MCF 10A (cell line): Measurements from ENCODE around the gene PPP1R1C. TPM values are rescaled to one million over a fixed set of nuclear protein-coding genes. Genes with fewer than 3 reads are reported as not detected.
"Not testable (repeated sequence)": the region's sequence is repeated elsewhere in the genome, so short reads cannot be mapped to it uniquely, and the experiment has no call there.

Experiments used
- BruUV-seq: library from RNA; stranded (reverse); fragments of 400-500 nt; replicated peaks from 2 replicates; lab custom pipeline; 2021; lab: Mats Ljungman, UMichigan
- CTCF ChIA-PET: fragments of 300-600 bp; sonication (Branson Sonifier 250); formaldehyde crosslinking; extraction: SDS; loops from one replicate; lab custom pipeline; 2021; ENCODE audit warnings: antibody characterized with exemption, inconsistent platforms; lab: Yijun Ruan, JAX
- POLR2A ChIA-PET: fragments of 300-600, 350-650 bp; sonication (Branson Sonifier 250); formaldehyde crosslinking; extraction: SDS; loops from one replicate; lab custom pipeline; 2020; ENCODE audit warnings: antibody characterized with exemption, inconsistent platforms; lab: Yijun Ruan, JAX
- DNase-seq: peaks from one replicate; pipeline ENCODE4 v3.0.0-alpha.2; 2018; ENCODE audit not compliant: unreplicated experiment
- H3K27ac Mint-ChIP-seq: one replicate; pipeline ENCODE4 v1.8.0; 2022; ENCODE audit warnings: mild to moderate bottlenecking, low read depth, mixed read lengths; ENCODE audit not compliant: unreplicated experiment
- H3K27me3 Mint-ChIP-seq: one replicate; pipeline ENCODE4 v1.8.0; 2022; ENCODE audit warnings: mixed read lengths; ENCODE audit not compliant: insufficient read depth, unreplicated experiment
- H3K36me3 Mint-ChIP-seq: one replicate; pipeline ENCODE4 v1.8.0; 2022; ENCODE audit warnings: mild to moderate bottlenecking, moderate library complexity, mixed read lengths; ENCODE audit not compliant: insufficient read depth, unreplicated experiment
- H3K4me1 Mint-ChIP-seq: one replicate; pipeline ENCODE4 v1.8.0; 2022; ENCODE audit warnings: mixed read lengths; ENCODE audit not compliant: insufficient read depth, unreplicated experiment
- H3K4me3 Mint-ChIP-seq: one replicate; pipeline ENCODE4 v1.8.0; 2022; ENCODE audit warnings: mild to moderate bottlenecking, moderate library complexity, mixed read lengths; ENCODE audit not compliant: unreplicated experiment
- H3K9me3 Mint-ChIP-seq: one replicate; pipeline ENCODE4 v1.8.0; 2022; ENCODE audit warnings: mixed read lengths; ENCODE audit not compliant: unreplicated experiment
- CTCF ChIP-seq: fragments of 200-600 bp; IDR thresholded peaks from one replicate; pipeline ENCODE4 v1.8.0; 2022; ENCODE audit warnings: antibody characterized with exemption, mild to moderate bottlenecking; ENCODE audit not compliant: unreplicated experiment
- intact Hi-C: fragments of 100-400 bp; cut with micrococcal nuclease; formaldehyde crosslinking; loops from 2 replicates; pipeline ENCODE4 v1.14.1; 2022
- total RNA-seq: library from RNA; stranded (reverse); gene quantifications from 2 replicates; pipeline ENCODE4 v1.2.3, GENCODE V29; 2022

PPP1R1C gene
- total RNA-seq, 1 experiment from 2014 or later = not detected

- intact Hi-C loops = no loop called here
- CTCF ChIA-PET = interaction anchor here (0.7 kb wide), 2 partner anchors 55 to 98 kb away, joined by 3 to 4 read pairs; no protein-coding TSS in a partner anchor
- BruUV-seq = no TSS peak
- DNase-seq = no peak
- Mint-ChIP-seq H3K36me3 (no peaks in the 10 kb centered on the region), H3K9me3 (no peaks in the 10 kb centered on the region), H3K4me1 (peaks cover 22% of the 10 kb centered on the region), H3K4me3 (no peak overlapping the region), H3K27me3 (no peaks in the 10 kb centered on the region), H3K27ac (no peak overlapping the region)
- TF ChIP-seq CTCF = no peak
- POLR2A ChIA-PET = interaction anchor here (1.1 kb wide), 1 partner anchor 10 kb away, joined by 3 read pairs; no protein-coding TSS in a partner anchor
Measured at GRCh38 chr2:182020286-182021070, 34.8 kb downstream of the PPP1R1C start.

GRCh38 chr2:182023235-182023634 is 37.6 kb downstream of the PPP1R1C start:
- ChIA-PET POLR2A (no interaction called here), CTCF (no interaction called here)
- no peaks in the 10 kb centered on the region for H3K9me3 Mint-ChIP-seq
- no peak overlapping the region for H3K4me3 Mint-ChIP-seq
- no peaks in the 10 kb centered on the region for H3K27me3 Mint-ChIP-seq
- intact Hi-C loops = no loop called here
- H3K4me1 Mint-ChIP-seq = peaks cover 15% of the 10 kb centered on the region
- H3K27ac Mint-ChIP-seq = no peak overlapping the region
- BruUV-seq = no TSS peak
- no peak for TF ChIP-seq CTCF
- DNase-seq = no peak
- H3K36me3 Mint-ChIP-seq = no peaks in the 10 kb centered on the region

GRCh38 chr2:182030875-182031274 is 45.2 kb downstream of the PPP1R1C start:
- H3K27me3 Mint-ChIP-seq, BruUV-seq, H3K27ac Mint-ChIP-seq, H3K36me3 Mint-ChIP-seq, H3K9me3 Mint-ChIP-seq, DNase-seq, intact Hi-C loops, H3K4me1 Mint-ChIP-seq, CTCF ChIA-PET, H3K4me3 Mint-ChIP-seq: not testable (repeated sequence)
- POLR2A ChIA-PET = interaction anchor here (0.7 kb wide), 1 partner anchor 388 kb away, joined by 3 read pairs; no protein-coding TSS in a partner anchor

DNA sequence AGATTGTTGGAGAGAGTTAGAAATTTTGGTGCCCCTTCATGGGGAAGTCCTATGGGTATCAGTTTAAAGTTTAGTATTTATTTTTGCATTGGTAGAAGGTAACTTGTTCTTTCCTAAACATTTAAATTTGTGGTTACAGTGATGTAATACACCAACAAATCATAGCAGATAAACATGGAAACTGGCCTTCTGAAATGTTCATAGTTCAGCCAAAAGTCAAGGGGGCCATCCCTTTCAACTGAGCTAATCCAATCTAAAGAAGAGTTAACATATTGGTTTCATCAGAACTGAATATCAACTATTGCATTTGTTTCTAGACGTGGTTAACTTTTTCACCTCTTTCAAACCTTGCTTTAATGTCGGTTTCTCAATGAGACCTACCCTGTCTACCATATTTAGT is 46.3 kb downstream of the PPP1R1C start:
- no peaks in the 10 kb centered on the region for H3K36me3 Mint-ChIP-seq
- POLR2A ChIA-PET = no interaction called here
- CTCF ChIA-PET = no interaction called here
- no TSS peak for BruUV-seq
- H3K9me3 Mint-ChIP-seq = no peaks in the 10 kb centered on the region
- TF ChIP-seq CTCF = no peak
- intact Hi-C loops = no loop called here
- no peaks in the 10 kb centered on the region for H3K4me1 Mint-ChIP-seq
- no peak for DNase-seq
- no peak overlapping the region for H3K4me3 Mint-ChIP-seq
- H3K27me3 Mint-ChIP-seq = no peaks in the 10 kb centered on the region
- H3K27ac Mint-ChIP-seq = no peak overlapping the region
